ENCODE data around the gene TNFAIP2. TPM values are rescaled to one million over a fixed set of nuclear protein-coding genes. Genes with fewer than 3 reads are reported as not detected.

TNFAIP2 gene
- total RNA-seq, 3 donors from 2014 or later = 43.6 to 76.5 (median 60.0) TPM

DNA sequence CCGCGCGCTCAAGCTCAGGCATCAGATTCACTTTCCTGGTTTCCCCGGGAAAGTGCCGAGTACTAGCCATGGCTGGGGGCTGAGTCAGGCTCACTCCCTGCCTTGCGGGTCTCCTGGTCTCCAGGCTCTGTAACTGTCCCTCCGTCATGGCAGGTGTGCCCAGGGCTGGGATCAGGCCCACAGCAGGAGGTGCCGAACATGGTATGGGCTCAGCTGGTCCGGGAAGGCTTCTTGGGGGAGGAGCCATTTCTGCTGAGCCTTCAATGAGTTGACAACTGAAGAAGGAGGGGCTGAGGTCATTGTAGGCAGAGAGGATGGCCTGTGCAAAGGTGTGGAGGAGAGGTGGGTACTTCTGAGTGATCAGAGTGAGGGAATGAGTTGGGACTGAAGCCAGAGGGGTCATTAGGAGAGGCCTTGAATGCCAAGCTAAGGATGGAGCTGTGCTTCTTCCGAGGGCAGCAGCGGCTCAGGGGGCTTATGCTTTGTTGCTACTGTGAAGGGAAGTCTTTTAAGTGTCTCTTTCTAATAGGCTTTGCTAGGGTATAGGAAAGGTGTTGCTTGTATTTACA is 28.0 kb upstream of the TNFAIP2 start:
- intact Hi-C loops (cut with DNase I; ENCODE audit: low total_unique reads) = no loop called here
- H3K4me3 ChIP-seq = no peak overlapping the region
- H3K27ac ChIP-seq = no peak overlapping the region

DNA sequence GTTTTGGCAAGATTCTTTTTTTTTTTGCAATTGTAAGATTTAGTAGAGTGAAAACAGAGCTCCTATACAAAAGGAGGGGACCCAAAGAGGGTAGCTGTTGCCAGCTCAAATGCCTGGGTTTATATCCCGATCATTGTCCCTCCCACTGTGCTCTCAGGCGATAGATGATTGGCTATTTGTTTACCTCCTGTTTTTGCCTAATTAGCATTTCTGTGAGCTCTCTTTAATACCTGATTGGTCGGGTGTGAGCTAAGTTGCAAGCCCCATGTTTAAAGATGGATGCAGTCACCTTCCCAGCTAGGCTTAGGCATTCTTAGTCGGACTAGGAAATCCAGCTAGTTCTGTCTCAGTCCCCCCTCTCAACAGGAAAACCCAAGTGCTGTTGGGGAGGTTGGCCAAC is 26.9 kb upstream of the TNFAIP2 start:
- intact Hi-C loops (cut with DNase I; ENCODE audit: low total_unique reads) = no loop called here
- no peaks in the 10 kb centered on the region for H3K4me1 ChIP-seq
- DNase-seq (ENCODE audit: low spot score in 2 of 2) = no peak
- H3K9me3 ChIP-seq = no peaks in the 10 kb centered on the region
- no peaks in the 10 kb centered on the region for H3K36me3 ChIP-seq
- TF ChIP-seq POLR2AphosphoS5 (IDR thresholded peaks at IDR 0.05) (no peak), POLR2A (IDR thresholded peaks at IDR 0.05) (no peak)
- TF ChIP-seq, protein P1, sequence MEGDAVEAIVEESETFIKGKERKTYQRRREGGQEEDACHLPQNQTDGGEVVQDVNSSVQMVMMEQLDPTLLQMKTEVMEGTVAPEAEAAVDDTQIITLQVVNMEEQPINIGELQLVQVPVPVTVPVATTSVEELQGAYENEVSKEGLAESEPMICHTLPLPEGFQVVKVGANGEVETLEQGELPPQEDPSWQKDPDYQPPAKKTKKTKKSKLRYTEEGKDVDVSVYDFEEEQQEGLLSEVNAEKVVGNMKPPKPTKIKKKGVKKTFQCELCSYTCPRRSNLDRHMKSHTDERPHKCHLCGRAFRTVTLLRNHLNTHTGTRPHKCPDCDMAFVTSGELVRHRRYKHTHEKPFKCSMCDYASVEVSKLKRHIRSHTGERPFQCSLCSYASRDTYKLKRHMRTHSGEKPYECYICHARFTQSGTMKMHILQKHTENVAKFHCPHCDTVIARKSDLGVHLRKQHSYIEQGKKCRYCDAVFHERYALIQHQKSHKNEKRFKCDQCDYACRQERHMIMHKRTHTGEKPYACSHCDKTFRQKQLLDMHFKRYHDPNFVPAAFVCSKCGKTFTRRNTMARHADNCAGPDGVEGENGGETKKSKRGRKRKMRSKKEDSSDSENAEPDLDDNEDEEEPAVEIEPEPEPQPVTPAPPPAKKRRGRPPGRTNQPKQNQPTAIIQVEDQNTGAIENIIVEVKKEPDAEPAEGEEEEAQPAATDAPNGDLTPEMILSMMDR (IDR thresholded peaks at IDR 0.05) = no peak
- H3K4me3 ChIP-seq = no peak overlapping the region
- H3K27ac ChIP-seq = no peak overlapping the region
- peaks cover 0 to 1% of the 10 kb centered on the region in 2 donors for H3K27me3 ChIP-seq

More for the DNA sequence above, 28.0 kb upstream of the TNFAIP2 start:
- TF ChIP-seq POLR2AphosphoS5 (IDR thresholded peaks at IDR 0.05) (no peak), POLR2A (IDR thresholded peaks at IDR 0.05) (no peak)
- TF ChIP-seq, protein P1 (IDR thresholded peaks at IDR 0.05) = no peak
- no peaks in the 10 kb centered on the region for H3K9me3 ChIP-seq
- H3K27me3 ChIP-seq = no peaks in the 10 kb centered on the region
- H3K4me1 ChIP-seq = no peaks in the 10 kb centered on the region
- no peaks in the 10 kb centered on the region for H3K36me3 ChIP-seq
- DNase-seq (ENCODE audit: low spot score in 2 of 2) = no peak

DNA sequence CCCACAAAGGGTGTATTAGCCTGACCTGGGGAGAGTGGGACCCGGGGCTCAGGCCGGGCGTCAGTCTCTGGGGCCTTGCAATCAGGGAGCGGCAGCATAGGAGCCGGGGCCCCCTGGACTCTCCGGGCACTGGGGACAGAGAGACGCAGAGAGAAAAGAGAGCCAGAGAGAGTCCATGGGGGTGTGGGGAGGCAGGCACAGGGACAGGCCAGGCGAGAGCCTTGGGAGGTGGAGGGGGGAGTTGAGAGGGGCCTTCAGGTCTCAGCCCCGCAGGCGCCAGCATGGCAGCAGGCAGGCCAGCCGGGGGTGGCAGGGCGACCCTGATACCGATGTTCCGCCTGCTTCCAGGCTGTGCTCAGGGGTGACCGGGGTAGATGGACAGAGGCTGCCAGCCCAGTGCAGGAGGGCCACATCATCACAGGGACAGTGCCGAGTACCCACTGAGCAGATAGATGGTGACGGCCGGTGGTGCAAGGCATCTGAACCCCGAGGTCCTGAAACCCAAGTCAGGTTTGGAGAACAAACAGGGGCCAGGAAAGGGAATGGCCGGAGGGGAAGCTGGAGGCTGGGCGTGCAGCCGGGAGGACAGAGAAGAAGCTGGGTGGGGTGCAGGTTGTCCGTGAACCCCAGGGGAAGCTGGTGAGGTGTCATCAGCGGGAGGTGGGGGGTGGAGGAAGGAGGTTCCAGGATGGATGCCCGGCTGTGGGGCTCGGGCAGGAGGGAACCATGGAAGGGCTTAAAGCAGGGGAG is 25.8 kb upstream of the TNFAIP2 start:
- H3K9me3 ChIP-seq = no peaks in the 10 kb centered on the region
- H3K27ac ChIP-seq = no peak overlapping the region
- no peaks in the 10 kb centered on the region for H3K36me3 ChIP-seq
- peaks cover 0 to 1% of the 10 kb centered on the region in 2 donors for H3K4me1 ChIP-seq
- H3K27me3 ChIP-seq = peaks cover 4 to 12% of the 10 kb centered on the region in 2 donors
- intact Hi-C loops (cut with DNase I; ENCODE audit: low total_unique reads) = no loop called here
- no peak for DNase-seq (ENCODE audit: low spot score in 2 of 2)
- no peak overlapping the region for H3K4me3 ChIP-seq
- TF ChIP-seq, protein P1 (IDR thresholded peaks at IDR 0.05) = no peak
- TF ChIP-seq POLR2AphosphoS5 (IDR thresholded peaks at IDR 0.05) (no peak), POLR2A (IDR thresholded peaks at IDR 0.05) (no peak)

DNA sequence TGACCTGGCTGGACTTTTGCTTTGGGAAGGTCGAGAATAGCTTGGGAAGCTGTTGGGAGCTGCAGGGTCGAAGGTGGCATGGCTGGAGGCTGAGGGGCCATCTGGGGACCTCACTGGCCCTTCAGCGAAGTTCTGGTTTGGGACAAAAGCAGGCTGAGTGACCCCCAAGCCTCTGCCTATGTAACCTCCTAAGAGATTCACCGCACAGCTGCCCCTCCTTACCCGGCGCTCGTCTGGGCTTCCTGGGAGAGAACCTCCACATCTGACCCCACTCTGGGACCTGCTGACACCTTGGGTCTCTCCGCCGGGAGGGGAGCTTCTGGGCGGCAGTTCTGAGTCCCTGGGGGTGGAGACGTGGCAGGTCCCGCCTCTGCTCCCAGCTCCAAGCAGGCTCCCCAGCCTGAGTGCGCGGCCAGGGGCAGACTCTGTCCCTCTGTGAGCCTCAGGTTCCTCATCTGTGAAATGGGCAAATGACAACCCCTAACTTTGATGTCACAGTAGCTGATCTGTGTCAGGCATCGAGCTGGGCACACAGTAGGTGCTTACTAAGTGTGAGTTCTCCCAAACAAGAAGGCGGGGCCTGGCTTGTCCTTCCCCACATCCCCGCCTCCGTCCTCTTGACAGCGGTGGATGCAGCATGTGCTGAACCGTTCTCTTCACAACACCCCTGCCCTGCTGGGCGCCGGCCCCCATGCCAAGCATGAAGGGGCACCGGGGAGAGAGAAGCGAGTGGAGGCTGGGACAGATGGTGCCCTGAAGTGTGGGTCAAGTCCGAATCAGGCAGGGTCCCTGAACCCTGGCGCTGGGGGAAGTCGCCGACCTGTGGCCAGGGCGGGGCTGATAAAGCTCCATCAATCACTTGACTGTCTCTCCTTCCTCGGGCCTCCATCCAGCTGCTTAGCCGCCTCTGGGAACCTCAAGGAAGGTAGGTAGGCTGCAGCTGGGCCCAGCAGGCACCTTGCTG is 25.0 kb upstream of the TNFAIP2 start:
- intact Hi-C loops (cut with DNase I; ENCODE audit: low total_unique reads) = no loop called here
- no peak for TF ChIP-seq POLR2AphosphoS5 (IDR thresholded peaks at IDR 0.05)
- TF ChIP-seq POLR2A (IDR thresholded peaks at IDR 0.05) = no peak
- TF ChIP-seq, protein P1 (IDR thresholded peaks at IDR 0.05) = no peak
- Histone ChIP-seq H3K27me3 (peaks cover 6 to 18% of the 10 kb centered on the region in 2 donors), H3K9me3 (no peaks in the 10 kb centered on the region), H3K4me3 (no peak overlapping the region), H3K27ac (no peak overlapping the region), H3K4me1 (peaks cover 0 to 6% of the 10 kb centered on the region in 2 donors), H3K36me3 (no peaks in the 10 kb centered on the region)
- no peak for DNase-seq (ENCODE audit: low spot score in 2 of 2)

Measured in breast epithelium (tissue), 4 donors.